GM12865 (cell line): ENCODE measurements around the gene TMC5.

Experiments used
- DNase-seq: peaks from one replicate; pipeline ENCODE4 v3.0.0; 2010; ENCODE audit warnings: low read depth
- H3K4me3 ChIP-seq: 2 replicates; pipeline ENCODE4 v1.5.1; 2011; ENCODE audit warnings: mild to moderate bottlenecking, low read depth, low read length, control low read depth
- TF ChIP-seq, protein P1 (sequence below): IDR thresholded peaks from 2 replicates; pipeline ENCODE4 v1.5.1; 2011; ENCODE audit warnings: low read length, control low read depth, low read depth, inconsistent platforms; ENCODE audit not compliant: insufficient read depth; ENCODE audit errors: missing control alignments

The TMC5 gene

GRCh38 chr16:19503461-19504075 lies 85.9 kb downstream of the TMC5 start:
- TF ChIP-seq, protein P1, sequence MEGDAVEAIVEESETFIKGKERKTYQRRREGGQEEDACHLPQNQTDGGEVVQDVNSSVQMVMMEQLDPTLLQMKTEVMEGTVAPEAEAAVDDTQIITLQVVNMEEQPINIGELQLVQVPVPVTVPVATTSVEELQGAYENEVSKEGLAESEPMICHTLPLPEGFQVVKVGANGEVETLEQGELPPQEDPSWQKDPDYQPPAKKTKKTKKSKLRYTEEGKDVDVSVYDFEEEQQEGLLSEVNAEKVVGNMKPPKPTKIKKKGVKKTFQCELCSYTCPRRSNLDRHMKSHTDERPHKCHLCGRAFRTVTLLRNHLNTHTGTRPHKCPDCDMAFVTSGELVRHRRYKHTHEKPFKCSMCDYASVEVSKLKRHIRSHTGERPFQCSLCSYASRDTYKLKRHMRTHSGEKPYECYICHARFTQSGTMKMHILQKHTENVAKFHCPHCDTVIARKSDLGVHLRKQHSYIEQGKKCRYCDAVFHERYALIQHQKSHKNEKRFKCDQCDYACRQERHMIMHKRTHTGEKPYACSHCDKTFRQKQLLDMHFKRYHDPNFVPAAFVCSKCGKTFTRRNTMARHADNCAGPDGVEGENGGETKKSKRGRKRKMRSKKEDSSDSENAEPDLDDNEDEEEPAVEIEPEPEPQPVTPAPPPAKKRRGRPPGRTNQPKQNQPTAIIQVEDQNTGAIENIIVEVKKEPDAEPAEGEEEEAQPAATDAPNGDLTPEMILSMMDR, result no peak
- DNase-seq, result no peak
- no peak overlapping the region for H3K4me3 ChIP-seq

DNA sequence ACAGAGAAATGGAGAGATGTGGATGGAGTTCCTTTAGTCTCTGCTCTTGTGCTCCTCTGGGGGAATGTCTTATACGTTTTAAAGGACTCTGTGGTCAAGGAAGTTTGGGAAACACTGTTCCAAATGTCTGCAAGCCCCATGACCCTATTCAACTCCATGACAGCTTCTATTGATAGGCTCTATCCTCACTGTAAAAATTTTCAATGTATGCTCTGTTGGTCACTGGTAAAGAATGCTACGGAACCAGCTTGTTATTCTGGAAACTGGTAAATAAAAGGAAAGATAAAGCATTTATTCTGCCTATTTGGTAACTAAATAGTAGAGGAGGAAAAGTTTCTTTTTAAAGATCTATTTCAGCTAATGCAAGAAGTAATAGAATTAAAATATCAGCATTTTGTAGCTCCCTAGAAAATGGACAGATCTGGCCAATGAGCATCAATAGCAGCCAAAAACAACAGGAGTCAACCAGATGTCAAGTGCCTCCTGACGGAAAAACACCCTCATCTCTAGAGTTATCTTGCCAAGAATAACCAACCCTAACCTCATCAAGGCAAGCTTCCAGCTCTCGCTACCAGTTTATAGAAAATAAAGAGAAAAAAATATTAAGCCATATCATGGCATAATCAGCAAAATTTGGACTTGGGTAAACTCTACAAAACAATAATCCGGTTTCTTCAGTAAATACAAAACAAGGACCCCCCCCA lies 88.1 kb downstream of the TMC5 start:
- DNase-seq, result no peak
- TF ChIP-seq, protein P1, result no peak
- no peak overlapping the region for H3K4me3 ChIP-seq

DNA sequence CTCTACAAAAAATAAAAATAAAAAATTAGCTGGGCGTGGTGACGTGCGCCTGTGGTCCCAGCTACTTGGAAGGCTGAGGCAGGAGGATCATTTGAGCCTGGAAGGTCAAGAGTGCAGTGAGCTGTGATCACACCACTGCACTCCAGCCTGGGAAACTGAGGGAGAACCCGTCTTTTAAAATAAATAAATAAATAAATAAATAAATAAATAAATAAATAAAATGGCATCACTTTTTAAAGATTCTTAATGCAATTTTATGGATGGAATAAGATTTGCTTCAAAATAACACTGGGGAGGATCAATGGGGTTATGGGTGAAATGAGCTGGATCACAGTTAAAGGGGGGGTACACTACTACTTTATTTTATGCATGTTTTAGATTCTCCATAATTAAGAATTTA lies 89.3 kb downstream of the TMC5 start:
- no peak for DNase-seq
- TF ChIP-seq, protein P1, result no peak
- no peak overlapping the region for H3K4me3 ChIP-seq

GRCh38 chr16:19507867-19508266 lies 90.2 kb downstream of the TMC5 start:
- no peak overlapping the region for H3K4me3 ChIP-seq
- TF ChIP-seq, protein P1, result no peak
- DNase-seq, result no peak

GRCh38 chr16:19512297-19512696 lies 94.6 kb downstream of the TMC5 start:
- no peak overlapping the region for H3K4me3 ChIP-seq
- TF ChIP-seq, protein P1, result no peak
- no peak for DNase-seq

DNA sequence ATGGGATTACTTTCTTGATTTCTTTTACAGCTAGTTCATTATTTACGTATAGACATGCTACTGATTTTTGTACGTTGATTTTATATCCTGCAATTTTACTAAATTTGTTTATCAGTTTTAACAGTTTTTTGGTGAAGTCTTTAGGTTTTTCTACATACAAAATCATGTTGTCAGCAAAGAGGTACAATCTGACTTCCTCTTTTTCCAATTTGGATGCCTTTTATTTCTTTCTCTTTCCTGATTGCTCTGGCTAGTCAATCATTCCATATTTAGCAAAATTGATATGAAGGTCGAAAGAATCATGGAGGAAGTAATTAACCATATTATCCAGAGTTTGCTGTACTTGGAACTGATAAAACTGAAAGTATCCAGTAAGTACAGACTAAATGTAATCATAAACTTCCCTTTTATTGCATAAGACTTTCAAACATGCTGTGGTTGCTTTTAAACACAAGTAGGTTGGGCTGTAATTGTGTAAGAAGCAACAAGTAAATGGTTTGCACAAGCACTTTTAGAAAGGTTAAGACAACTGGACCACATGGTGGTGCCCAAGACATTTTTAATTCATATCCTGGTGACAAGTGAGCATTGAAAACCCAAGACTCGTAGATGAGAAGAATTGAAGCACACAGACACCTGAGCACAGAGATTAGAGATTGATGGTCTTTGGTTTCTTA lies 95.8 kb downstream of the TMC5 start:
- no peak for DNase-seq
- TF ChIP-seq, protein P1, result no peak
- H3K4me3 ChIP-seq, result no peak overlapping the region
